PFSK-1 (cell line): ENCODE results near the gene EIF2S2.

Experiments
- FOXP2 ChIP-seq: optimal IDR thresholded peaks from 2 replicates; pipeline ENCODE3; 2011; ENCODE audit warnings: borderline replicate concordance, control low read depth, inconsistent platforms; ENCODE audit not compliant: insufficient read depth; ENCODE audit errors: extremely low read length, extremely low read depth
- POLR2AphosphoS5 ChIP-seq: IDR thresholded peaks from 2 replicates; pipeline ENCODE4 v1.6.1; 2012; ENCODE audit warnings: low read depth, mild to moderate bottlenecking, control low read depth, low read length, moderate library complexity
- SIN3A ChIP-seq: IDR thresholded peaks from 2 replicates; pipeline ENCODE4 v1.6.1; 2012; ENCODE audit warnings: mild to moderate bottlenecking, low read length, moderate library complexity, borderline replicate concordance; ENCODE audit not compliant: insufficient read depth
- TAF1 ChIP-seq: IDR thresholded peaks from 2 replicates; pipeline ENCODE4 v1.6.1; 2012; ENCODE audit warnings: low read length, control low read depth, borderline replicate concordance; ENCODE audit not compliant: insufficient read depth
- TF ChIP-seq, protein P1 (sequence below), 2 experiments: IDR thresholded peaks; 2 replicates each; pipeline versions ENCODE4 v1.6.1 to v1.8.0; 2011 to 2012; ENCODE audit warnings: low read depth in 2 of 2, low read length in 2 of 2, control low read depth in 1 of 2, inconsistent platforms in 1 of 2, mild to moderate bottlenecking in 1 of 2, moderate library complexity in 1 of 2; ENCODE audit not compliant: insufficient read depth in 1 of 2

The EIF2S2 gene

DNA sequence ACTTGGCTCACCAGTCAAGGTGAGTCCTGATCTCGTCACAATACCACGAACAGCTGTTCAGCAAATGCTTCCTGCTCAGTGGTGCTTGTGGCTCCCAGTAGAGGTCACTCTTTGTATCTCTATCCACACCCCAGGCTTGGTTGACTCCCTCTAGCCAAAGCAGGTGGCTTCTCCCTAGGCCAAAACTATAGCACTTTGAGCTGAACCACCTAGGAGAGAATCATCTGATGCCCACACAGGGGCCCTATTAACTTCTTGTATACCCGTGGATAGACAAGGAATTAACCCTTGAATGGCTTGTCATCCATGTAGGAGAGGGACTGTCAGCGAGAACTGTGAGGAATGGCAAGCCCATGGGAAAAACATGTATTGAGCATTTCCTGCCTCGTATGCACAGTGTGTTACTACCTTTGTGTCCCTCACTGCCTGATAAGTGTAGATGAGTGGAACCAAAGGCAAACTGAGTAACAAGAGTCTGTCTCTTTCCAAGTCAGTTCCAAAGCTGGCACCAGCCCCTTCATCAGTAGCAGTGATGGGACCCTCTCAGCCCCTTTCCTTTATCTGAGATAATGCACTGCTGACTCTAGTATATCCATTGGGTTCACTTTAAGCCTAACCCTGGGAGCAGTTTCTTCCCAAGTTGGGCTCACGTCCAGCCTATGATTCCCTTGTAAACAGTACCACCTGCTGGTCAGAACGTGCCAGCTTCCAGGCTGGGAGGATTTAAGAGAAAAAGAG is 42.5 kb downstream of the EIF2S2 start:
- TF ChIP-seq POLR2AphosphoS5 (no peak), SIN3A (no peak), TAF1 (no peak)
- TF ChIP-seq, protein P1, sequence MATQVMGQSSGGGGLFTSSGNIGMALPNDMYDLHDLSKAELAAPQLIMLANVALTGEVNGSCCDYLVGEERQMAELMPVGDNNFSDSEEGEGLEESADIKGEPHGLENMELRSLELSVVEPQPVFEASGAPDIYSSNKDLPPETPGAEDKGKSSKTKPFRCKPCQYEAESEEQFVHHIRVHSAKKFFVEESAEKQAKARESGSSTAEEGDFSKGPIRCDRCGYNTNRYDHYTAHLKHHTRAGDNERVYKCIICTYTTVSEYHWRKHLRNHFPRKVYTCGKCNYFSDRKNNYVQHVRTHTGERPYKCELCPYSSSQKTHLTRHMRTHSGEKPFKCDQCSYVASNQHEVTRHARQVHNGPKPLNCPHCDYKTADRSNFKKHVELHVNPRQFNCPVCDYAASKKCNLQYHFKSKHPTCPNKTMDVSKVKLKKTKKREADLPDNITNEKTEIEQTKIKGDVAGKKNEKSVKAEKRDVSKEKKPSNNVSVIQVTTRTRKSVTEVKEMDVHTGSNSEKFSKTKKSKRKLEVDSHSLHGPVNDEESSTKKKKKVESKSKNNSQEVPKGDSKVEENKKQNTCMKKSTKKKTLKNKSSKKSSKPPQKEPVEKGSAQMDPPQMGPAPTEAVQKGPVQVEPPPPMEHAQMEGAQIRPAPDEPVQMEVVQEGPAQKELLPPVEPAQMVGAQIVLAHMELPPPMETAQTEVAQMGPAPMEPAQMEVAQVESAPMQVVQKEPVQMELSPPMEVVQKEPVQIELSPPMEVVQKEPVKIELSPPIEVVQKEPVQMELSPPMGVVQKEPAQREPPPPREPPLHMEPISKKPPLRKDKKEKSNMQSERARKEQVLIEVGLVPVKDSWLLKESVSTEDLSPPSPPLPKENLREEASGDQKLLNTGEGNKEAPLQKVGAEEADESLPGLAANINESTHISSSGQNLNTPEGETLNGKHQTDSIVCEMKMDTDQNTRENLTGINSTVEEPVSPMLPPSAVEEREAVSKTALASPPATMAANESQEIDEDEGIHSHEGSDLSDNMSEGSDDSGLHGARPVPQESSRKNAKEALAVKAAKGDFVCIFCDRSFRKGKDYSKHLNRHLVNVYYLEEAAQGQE (IDR thresholded peaks at IDR 0.05; ENCODE audit: insufficient read depth in 1 of 2, low read depth in 2 of 2, low read length in 2 of 2) = no peak

DNA sequence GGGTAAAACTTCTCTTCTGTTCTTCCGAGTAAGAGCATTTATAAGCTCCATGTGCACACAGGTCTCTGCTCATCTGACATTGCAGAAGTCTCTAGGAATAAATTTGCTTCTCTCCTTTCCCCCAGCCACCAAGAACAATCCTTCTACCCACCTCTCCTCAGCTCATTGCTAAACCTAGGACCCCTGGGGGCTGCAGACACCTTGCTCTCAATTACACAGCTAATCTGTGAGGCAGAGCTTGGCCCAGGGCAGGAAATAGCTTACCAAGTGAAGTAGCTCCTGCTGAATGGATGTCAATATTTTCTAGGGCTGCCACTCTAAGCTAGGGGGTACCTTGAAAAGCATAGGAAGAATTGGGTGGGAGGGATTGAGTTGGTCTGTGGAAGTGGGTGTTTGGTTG is 44.0 kb downstream of the EIF2S2 start:
- TF ChIP-seq FOXP2 (no peak), TAF1 (no peak), POLR2AphosphoS5 (no peak), SIN3A (no peak)
- TF ChIP-seq, protein P1 (IDR thresholded peaks at IDR 0.05; ENCODE audit: insufficient read depth in 1 of 2, low read depth in 2 of 2, low read length in 2 of 2) = no peak

DNA sequence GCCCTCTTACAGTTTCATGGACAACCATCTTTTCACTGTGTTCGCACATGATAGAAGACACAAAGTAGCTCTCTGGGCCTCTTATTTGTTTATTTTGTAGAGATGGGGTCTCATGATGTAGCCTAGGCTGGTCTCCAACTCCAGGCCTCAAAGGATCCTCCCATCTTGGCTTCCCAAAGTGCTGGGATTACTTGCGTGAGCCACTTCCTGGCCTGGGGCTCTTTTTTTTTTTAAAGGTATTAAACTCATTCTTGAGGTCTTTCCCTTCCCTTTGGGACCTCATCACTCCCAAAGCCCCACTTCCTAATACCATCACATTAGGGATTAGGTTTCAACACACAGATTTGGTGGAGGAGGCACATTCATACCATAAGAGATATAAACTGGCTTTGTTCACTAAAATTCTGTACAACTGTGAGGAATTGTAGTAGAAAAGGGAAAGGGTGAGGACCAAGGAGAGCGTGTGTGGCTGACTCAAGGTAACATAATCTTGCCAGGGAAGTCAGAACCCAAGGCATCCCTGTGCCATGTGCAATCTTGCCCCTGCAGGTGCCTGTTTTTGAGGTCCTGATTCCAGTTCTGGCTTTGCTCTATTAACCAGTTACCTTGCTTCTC is 45.5 kb downstream of the EIF2S2 start:
- TF ChIP-seq POLR2AphosphoS5 (no peak), SIN3A (no peak), TAF1 (no peak), FOXP2 (no peak)
- TF ChIP-seq, protein P1 (IDR thresholded peaks at IDR 0.05; ENCODE audit: insufficient read depth in 1 of 2, low read depth in 2 of 2, low read length in 2 of 2) = no peak

DNA sequence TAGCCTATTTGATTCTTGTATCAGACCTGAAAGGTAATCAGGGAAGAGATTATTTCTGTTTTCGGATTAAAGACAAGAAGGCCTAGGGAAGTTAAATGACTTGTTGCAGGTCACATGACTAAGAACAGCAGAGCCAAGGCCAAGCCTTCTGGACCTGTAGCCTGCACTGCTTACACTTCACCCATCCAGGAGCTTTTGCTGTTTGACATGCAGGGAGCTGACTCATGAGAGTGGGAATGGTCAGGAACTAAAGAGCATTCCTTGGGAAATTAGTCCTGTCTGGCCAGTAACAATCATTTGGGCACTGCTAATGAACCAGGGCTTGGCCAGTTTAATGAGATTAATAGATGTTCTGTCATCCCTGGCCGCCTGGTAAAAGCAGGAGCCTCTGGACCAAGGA is 46.8 kb downstream of the EIF2S2 start:
- TF ChIP-seq TAF1 (no peak), SIN3A (no peak), FOXP2 (no peak), POLR2AphosphoS5 (no peak)
- TF ChIP-seq, protein P1 (IDR thresholded peaks at IDR 0.05; ENCODE audit: insufficient read depth in 1 of 2, low read depth in 2 of 2, low read length in 2 of 2) = no peak
